ENCODE results near the gene GALNT2.

DNA sequence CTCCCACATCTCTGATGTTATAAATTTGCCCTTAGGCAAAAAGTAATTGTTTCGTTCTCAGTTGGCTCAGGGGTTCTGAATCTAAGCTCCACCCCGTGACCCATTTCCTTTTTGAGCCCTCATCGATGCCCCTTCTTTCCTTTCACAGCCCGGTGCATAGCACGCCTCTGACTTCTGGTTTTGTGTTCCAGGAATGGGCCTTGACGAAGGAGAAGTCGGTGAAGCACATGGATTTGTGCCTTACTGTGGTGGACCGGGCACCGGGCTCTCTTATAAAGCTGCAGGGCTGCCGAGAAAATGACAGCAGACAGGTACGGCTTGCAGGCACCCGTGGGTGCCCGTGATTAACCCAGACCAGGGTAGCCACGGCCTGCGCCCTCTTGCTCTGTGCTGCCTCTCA lies 207.2 kb downstream of the GALNT2 start:
- TF ChIP-seq, protein P1, sequence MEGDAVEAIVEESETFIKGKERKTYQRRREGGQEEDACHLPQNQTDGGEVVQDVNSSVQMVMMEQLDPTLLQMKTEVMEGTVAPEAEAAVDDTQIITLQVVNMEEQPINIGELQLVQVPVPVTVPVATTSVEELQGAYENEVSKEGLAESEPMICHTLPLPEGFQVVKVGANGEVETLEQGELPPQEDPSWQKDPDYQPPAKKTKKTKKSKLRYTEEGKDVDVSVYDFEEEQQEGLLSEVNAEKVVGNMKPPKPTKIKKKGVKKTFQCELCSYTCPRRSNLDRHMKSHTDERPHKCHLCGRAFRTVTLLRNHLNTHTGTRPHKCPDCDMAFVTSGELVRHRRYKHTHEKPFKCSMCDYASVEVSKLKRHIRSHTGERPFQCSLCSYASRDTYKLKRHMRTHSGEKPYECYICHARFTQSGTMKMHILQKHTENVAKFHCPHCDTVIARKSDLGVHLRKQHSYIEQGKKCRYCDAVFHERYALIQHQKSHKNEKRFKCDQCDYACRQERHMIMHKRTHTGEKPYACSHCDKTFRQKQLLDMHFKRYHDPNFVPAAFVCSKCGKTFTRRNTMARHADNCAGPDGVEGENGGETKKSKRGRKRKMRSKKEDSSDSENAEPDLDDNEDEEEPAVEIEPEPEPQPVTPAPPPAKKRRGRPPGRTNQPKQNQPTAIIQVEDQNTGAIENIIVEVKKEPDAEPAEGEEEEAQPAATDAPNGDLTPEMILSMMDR (IDR thresholded peaks at IDR 0.05): no peak
- no peak for TF ChIP-seq POLR2A (IDR thresholded peaks at IDR 0.05)

All from adrenal gland (tissue), 5 donors.